Stimulated activated CD8-positive, alpha-beta memory T cell treated with anti-CD3 and anti-CD28 coated beads, Interleukin-15, amount 100 ng/mL, for 4 hours (primary cell): Measurements from ENCODE around the gene SERTAD1.

ENCODE experiments used
- DNase-seq, 2 donors: peaks; one replicate each; pipeline ENCODE4 v3.0.0-alpha.2; 2020; ENCODE audit warnings: low read depth in 2 of 2

Gene SERTAD1

DNA sequence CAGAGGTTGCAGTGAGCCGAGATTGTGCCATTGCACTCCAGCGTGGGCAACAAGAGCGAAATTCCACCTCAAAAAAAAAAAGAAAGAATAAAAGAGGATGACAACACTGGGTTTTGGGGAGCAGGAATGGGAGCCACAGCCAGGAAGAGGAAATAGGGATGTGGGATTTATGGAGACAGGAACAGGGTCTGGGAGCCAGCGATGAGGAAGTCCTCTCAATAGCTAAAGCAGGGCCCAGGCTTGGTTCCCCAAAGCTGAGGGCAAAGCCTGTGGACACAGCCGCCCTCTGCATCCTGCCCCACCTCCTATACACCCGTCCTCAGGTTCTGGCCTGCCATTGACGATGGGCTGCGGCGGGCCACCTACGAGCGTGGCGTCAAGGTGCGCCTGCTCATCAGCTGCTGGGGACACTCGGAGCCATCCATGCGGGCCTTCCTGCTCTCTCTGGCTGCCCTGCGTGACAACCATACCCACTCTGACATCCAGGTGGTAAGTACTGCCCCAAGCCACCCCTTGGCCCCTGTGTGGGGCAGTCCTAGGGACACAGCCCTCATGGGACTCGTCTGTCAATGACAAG lies 49.4 kb downstream of the SERTAD1 start:
- DNase-seq, result no peak

DNA sequence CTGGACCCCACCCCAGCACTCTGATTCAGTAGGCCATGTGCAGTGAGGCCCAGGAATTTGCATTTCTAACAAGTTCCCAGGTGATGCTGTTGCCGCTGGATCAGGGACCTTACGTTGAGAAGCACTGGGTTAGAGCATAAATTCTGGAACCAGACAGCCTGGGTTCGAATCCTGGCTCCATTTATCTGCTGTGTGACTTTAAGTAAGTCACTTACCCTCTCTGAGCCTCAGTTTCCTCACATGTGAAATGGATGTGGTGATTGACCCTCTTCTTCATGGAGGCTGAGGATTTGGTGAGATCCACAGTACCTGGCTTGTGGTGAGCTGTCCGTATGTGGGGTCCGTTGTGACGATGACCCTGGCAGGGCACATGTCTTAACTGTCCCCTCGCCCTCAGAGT lies 51.7 kb downstream of the SERTAD1 start:
- no peak for DNase-seq

DNA sequence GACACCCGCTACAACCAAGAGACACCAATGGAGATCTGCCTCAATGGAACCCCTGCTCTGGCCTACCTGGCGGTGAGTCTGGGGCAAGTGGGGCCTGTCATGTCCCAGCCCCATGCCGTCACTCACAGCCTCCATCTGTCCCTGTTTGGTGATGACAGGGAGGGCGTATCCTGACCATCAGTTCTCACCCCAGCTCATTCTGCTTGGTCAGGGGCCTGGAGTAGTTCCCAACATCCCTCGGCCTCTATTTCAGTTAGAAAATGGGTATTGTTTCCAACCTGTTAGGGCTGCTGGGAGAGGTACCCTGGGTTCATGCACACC lies 54.0 kb downstream of the SERTAD1 start:
- DNase-seq, result no peak
